GM19438 (cell line): ENCODE measurements around the gene KLK1.
"Not testable (repeated sequence)": the region's sequence is repeated elsewhere in the genome, so short reads cannot be mapped to it uniquely, and the experiment has no call there.

Source experiments
- ATAC-seq: cut with Tn5 transposase; IDR thresholded peaks from one replicate; pipeline ENCODE4 v1.9.1; 2021; ENCODE audit warnings: low read depth; ENCODE audit not compliant: unreplicated experiment

The KLK1 gene

GRCh38 chr19:50770888-50771287 is 52.7 kb downstream of the KLK1 start:
- no peak for ATAC-seq

GRCh38 chr19:50770164-50770563 is 53.4 kb downstream of the KLK1 start, which contains the start of gene GPR32:
Gene GPR32, plus strand, starts transcription at chr19:50770464. Its CDS starts 137 bp downstream, at chr19:50770601.
- ATAC-seq: not testable (repeated sequence)
